Measurements from ENCODE around the gene TOR1A. TPM values are rescaled to one million over a fixed set of nuclear protein-coding genes. Genes with fewer than 3 reads are reported as not detected.

TOR1A gene
- 31.2 and 38.0 TPM in 2 replicates for total RNA-seq

GRCh38 chr9:129823935-129824601 lies at the start of gene TOR1A:
Gene TOR1A (minus strand): TSS chr9:129824136. CDS start chr9:129824085, 51 bp downstream.

GRCh38 chr9:129835128-129835859 lies 11.4 kb upstream of the TOR1A start, which contains the start of the genes C9orf78 and USP20:
Gene C9orf78 (minus strand): TSS chr9:129835275. CDS start chr9:129835221, 54 bp downstream.
Gene USP20 (plus strand): TSS chr9:129835458. CDS start chr9:129852556, 17,098 bp downstream.

GRCh38 chr9:129802833-129803675 lies 20.9 kb downstream of the TOR1A start, which contains the start of gene TOR1B:
Gene TOR1B (plus strand): TSS chr9:129803184. CDS start chr9:129803213, 29 bp downstream.

Other genes starting within 250 kb of the TOR1A start
- gene C9orf50, start 203.0 kb downstream of the TOR1A start, total RNA-seq = 0.12 TPM in 1 of 2 replicates, not detected in the other
- gene NTMT1, start 198.0 kb downstream of the TOR1A start, total RNA-seq = 43.1 and 70.9 TPM in 2 replicates
- 12.7 and 17.8 TPM in 2 replicates for gene ASB6, start 182.0 kb downstream of the TOR1A start, total RNA-seq
- 2.0 and 3.8 TPM in 2 replicates for gene PRRX2, start 158.5 kb downstream of the TOR1A start, total RNA-seq
- 2.4 and 4.1 TPM in 2 replicates for gene PTGES, start 71.1 kb downstream of the TOR1A start, total RNA-seq
- gene TOR1B, start 21.0 kb downstream of the TOR1A start, total RNA-seq = 38.0 and 38.7 TPM in 2 replicates
- 39.0 and 53.2 TPM in 2 replicates for gene C9orf78, start 11.1 kb upstream of the TOR1A start, total RNA-seq
- gene USP20, start 11.3 kb upstream of the TOR1A start, total RNA-seq = 9.4 and 13.9 TPM in 2 replicates
- gene FNBP1, start 219.1 kb upstream of the TOR1A start, total RNA-seq = 38.4 and 40.3 TPM in 2 replicates
- gene GPR107, start 229.8 kb upstream of the TOR1A start, total RNA-seq = 31.5 and 32.0 TPM in 2 replicates

Measured in uterine smooth muscle cell (primary cell).